NK-92 (cell line): ENCODE results near the gene BCLAF1.
"Not testable (repeated sequence)": the region's sequence is repeated elsewhere in the genome, so short reads cannot be mapped to it uniquely, and the experiment has no call there.

ENCODE experiments used
- DNase-seq: peaks from one replicate; lab custom pipeline; 2025; ENCODE audit not compliant: unreplicated experiment; lab: John Stamatoyannopoulos, UW

BCLAF1 gene

GRCh38 chr6:136250686-136251008 is 39.0 kb downstream of the BCLAF1 start:
- no peak for DNase-seq

GRCh38 chr6:136249811-136250685 is 39.6 kb downstream of the BCLAF1 start, which contains the start of gene MTFR2:
MTFR2 (minus strand) TSS chr6:136250311; CDS start chr6:136249099, 1,212 bp downstream.
- peak; percentile 66 for DNase-seq

- DNase-seq: no peak
Measured at GRCh38 chr6:136249336-136249735, 40.3 kb downstream of the BCLAF1 start.

- no peak for DNase-seq
Measured at GRCh38 chr6:136244061-136244616, 45.5 kb downstream of the BCLAF1 start.

- DNase-seq: no peak
Measured at GRCh38 chr6:136236466-136237293, 53.0 kb downstream of the BCLAF1 start.

- no peak for DNase-seq
Measured at GRCh38 chr6:136235233-136235564, 54.4 kb downstream of the BCLAF1 start.

- no peak for DNase-seq
Measured at GRCh38 chr6:136232701-136233100, 56.9 kb downstream of the BCLAF1 start.

- no peak for DNase-seq
Measured at GRCh38 chr6:136230219-136230853, 59.3 kb downstream of the BCLAF1 start.

GRCh38 chr6:136228814-136229213 is 60.8 kb downstream of the BCLAF1 start:
- DNase-seq: no peak

GRCh38 chr6:136226674-136227377 is 62.8 kb downstream of the BCLAF1 start:
- DNase-seq: no peak

GRCh38 chr6:136226027-136226673 is 63.5 kb downstream of the BCLAF1 start:
- DNase-seq: no peak

GRCh38 chr6:136225496-136225895 is 64.2 kb downstream of the BCLAF1 start:
- DNase-seq: no peak

- DNase-seq: not testable (repeated sequence)
Measured at GRCh38 chr6:136224974-136225373, 64.7 kb downstream of the BCLAF1 start.

- no peak for DNase-seq
Measured at GRCh38 chr6:136216503-136217401, 72.9 kb downstream of the BCLAF1 start.

GRCh38 chr6:136213853-136214252 is 75.8 kb downstream of the BCLAF1 start:
- no peak for DNase-seq

- no peak for DNase-seq
Measured at GRCh38 chr6:136213012-136213539, 76.6 kb downstream of the BCLAF1 start.

- DNase-seq: no peak
Measured at GRCh38 chr6:136212608-136213007, 77.0 kb downstream of the BCLAF1 start.

GRCh38 chr6:136210398-136211165 is 79.1 kb downstream of the BCLAF1 start:
- no peak for DNase-seq
